Liver (tissue), 9 donors: ENCODE measurements around the gene VWA2. TPM values are rescaled to one million over a fixed set of nuclear protein-coding genes. Genes with fewer than 3 reads are reported as not detected.

Experiments used
- DNase-seq: peaks from one replicate; pipeline ENCODE4 v3.0.0-alpha.2; 2017; ENCODE audit warnings: low spot score
- H3K27ac ChIP-seq, 2 donors: one replicate each; pipeline ENCODE4 v1.7.0; 2013; ENCODE audit warnings: inconsistent platforms in 2 of 2, low read length in 2 of 2, control low read depth in 1 of 2, low read depth in 1 of 2, mild to moderate bottlenecking in 1 of 2
- H3K27me3 ChIP-seq, 4 donors: one replicate each; pipeline versions ENCODE4 v1.6.1 to v1.7.0; 2013; ENCODE audit warnings: low read length in 3 of 4, inconsistent platforms in 1 of 4, mild to moderate bottlenecking in 1 of 4, moderate library complexity in 1 of 4; ENCODE audit not compliant: control insufficient read depth in 4 of 4, insufficient read depth in 4 of 4
- H3K36me3 ChIP-seq, 4 donors: one replicate each; pipeline versions ENCODE4 v1.6.1 to v1.7.0; 2013; ENCODE audit warnings: low read length in 3 of 4, mild to moderate bottlenecking in 3 of 4, low read depth in 1 of 4, moderate library complexity in 1 of 4; ENCODE audit not compliant: control insufficient read depth in 4 of 4, insufficient read depth in 3 of 4
- H3K4me1 ChIP-seq, 4 donors: one replicate each; pipeline versions ENCODE4 v1.6.1 to v1.7.0; 2013; ENCODE audit warnings: low read length in 3 of 4, mild to moderate bottlenecking in 3 of 4, moderate library complexity in 1 of 4; ENCODE audit not compliant: control insufficient read depth in 4 of 4, insufficient read depth in 4 of 4
- H3K4me3 ChIP-seq, 3 donors: one replicate each; pipeline versions ENCODE4 v1.6.1 to v1.7.0; 2013; ENCODE audit warnings: low read length in 3 of 3, control low read depth in 1 of 3, low read depth in 1 of 3, mild to moderate bottlenecking in 1 of 3
- H3K9ac ChIP-seq, 2 donors: one replicate each; pipeline ENCODE4 v1.7.0; 2013; ENCODE audit warnings: low read length in 2 of 2, mild to moderate bottlenecking in 2 of 2, moderate library complexity in 2 of 2, control low read depth in 1 of 2, low read depth in 1 of 2
- H3K9me3 ChIP-seq, 4 donors: one replicate each; pipeline versions ENCODE4 v1.6.1 to v1.7.0; 2013; ENCODE audit warnings: low read length in 3 of 4; ENCODE audit not compliant: control insufficient read depth in 4 of 4
- FOXA1 ChIP-seq: IDR thresholded peaks from 2 replicates; pipeline ENCODE4 v1.6.1; 2016; ENCODE audit warnings: antibody characterized with exemption
- FOXA2 ChIP-seq: IDR thresholded peaks from 2 replicates; pipeline ENCODE4 v1.6.1; 2016; ENCODE audit warnings: antibody characterized with exemption
- GABPA ChIP-seq, 2 donors: IDR thresholded peaks in 1 of 2; conservative IDR thresholded peaks in 1 of 2; 2 replicates each; pipeline ENCODE4 v1.6.1; 2016; ENCODE audit warnings: antibody characterized with exemption in 2 of 2, mild to moderate bottlenecking in 1 of 2, moderate library complexity in 1 of 2
- HNF4A ChIP-seq, 2 donors: conservative IDR thresholded peaks; 2 replicates each; pipeline ENCODE4 v1.6.1; 2016; ENCODE audit warnings: antibody characterized with exemption in 2 of 2, mild to moderate bottlenecking in 2 of 2
- HNF4G ChIP-seq: IDR thresholded peaks from 2 replicates; pipeline ENCODE4 v1.6.1; 2016; ENCODE audit warnings: antibody characterized with exemption
- JUND ChIP-seq, 2 donors: IDR thresholded peaks; 2 replicates each; pipeline ENCODE4 v1.6.1; 2016; ENCODE audit warnings: antibody characterized with exemption in 2 of 2
- NR2F2 ChIP-seq: IDR thresholded peaks from 2 replicates; pipeline ENCODE4 v1.6.1; 2016; ENCODE audit warnings: antibody characterized with exemption
- RAD21 ChIP-seq, 2 donors: IDR thresholded peaks; 2 replicates each; pipeline ENCODE4 v1.6.1; 2016; ENCODE audit warnings: antibody characterized with exemption in 2 of 2, mild to moderate bottlenecking in 2 of 2
- RXRA ChIP-seq, 2 donors: IDR thresholded peaks; 2 replicates each; pipeline ENCODE4 v1.6.1; 2017 to 2018; ENCODE audit warnings: antibody characterized with exemption in 2 of 2, mild to moderate bottlenecking in 1 of 2
- SP1 ChIP-seq: IDR thresholded peaks from 2 replicates; pipeline ENCODE4 v1.6.1; 2018; ENCODE audit warnings: antibody characterized with exemption, mild to moderate bottlenecking
- TAF1 ChIP-seq: conservative IDR thresholded peaks from 2 replicates; pipeline ENCODE4 v1.6.1; 2016; ENCODE audit warnings: antibody characterized with exemption, mild to moderate bottlenecking
- YY1 ChIP-seq: IDR thresholded peaks from 2 replicates; pipeline ENCODE4 v1.6.1; 2016; ENCODE audit warnings: antibody characterized with exemption, mild to moderate bottlenecking
- WGBS: extraction: QIAGEN DNeasy Blood & Tissue Kit; methylation state at CpG from one replicate; pipeline ENCODE4 v1.1.7; 2013; 5-methylcytosine and 5-hydroxymethylcytosine counted together
- polyA plus RNA-seq, 2 donors: library from polyadenylated mRNA; stranded (reverse) in 1 of 2; unstranded in 1 of 2; fragments of 200-250 nt in 1 of 2; fragments of >200 nt in 1 of 2; fragmentation: Nextera tagmentation in 1 of 2; extraction: Ambion mirVana in 1 of 2; gene quantifications; one replicate each; pipeline versions ENCODE4 v1.2.1 to v1.2.3, GENCODE V29; 2013 to 2015
- total RNA-seq, 2 donors: library from RNA; depleted of rRNA; stranded (reverse); fragments of >200 nt; gene quantifications; one replicate each; pipeline ENCODE4 v1.2.3, GENCODE V29; 2014
- TF ChIP-seq, protein P1 (sequence below): IDR thresholded peaks from 2 replicates; pipeline ENCODE4 v1.6.1; 2016; ENCODE audit warnings: antibody characterized with exemption, mild to moderate bottlenecking
- TF ChIP-seq, protein P2 (sequence below): IDR thresholded peaks from 2 replicates; pipeline ENCODE4 v1.6.1; 2016; ENCODE audit warnings: antibody characterized with exemption
- TF ChIP-seq, protein P3 (sequence below): IDR thresholded peaks from 2 replicates; pipeline ENCODE4 v1.6.1; 2016; ENCODE audit warnings: antibody characterized with exemption
- donor health status: healthy.
- donor health status: healthy.
- donor health status: healthy.
- donor health status: healthy.
- donor health status: healthy.

VWA2 gene
- total and polyA plus RNA-seq, 4 donors, result 0.05 to 0.25 TPM; not detected in 2

DNA sequence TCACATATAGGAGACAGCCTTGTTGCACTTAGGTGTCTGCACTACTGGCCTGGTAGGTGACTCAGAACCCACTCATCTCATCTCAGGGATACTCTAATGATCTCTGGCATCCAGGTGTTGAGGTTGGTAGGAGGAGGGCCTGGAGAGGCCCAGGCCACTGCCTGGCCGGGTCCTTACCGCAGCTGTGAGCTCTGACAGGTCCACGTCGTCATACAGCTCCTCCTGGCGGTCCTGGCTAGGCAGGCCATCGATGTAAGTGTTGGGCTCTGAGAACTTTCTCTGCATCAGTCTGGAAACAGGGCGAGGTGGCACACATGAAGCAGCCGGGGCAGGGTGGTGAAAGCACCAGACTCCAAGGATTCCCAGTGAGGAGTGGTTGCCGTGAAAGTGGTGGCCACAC lies 62.1 kb downstream of the VWA2 start:
- WGBS, result 94% methylated on average over 9 of the region's 9 CpGs
- H3K27me3 ChIP-seq, result no peaks in the 10 kb centered on the region
- H3K36me3 ChIP-seq, result no peaks in the 10 kb centered on the region
- TF ChIP-seq GABPA (IDR thresholded peaks at IDR 0.05 in 1 of 2, conservative IDR thresholded peaks at IDR 0.05 in 1 of 2) (no peak), RAD21 (IDR thresholded peaks at IDR 0.05) (no peak), FOXA1 (no peak), JUND (IDR thresholded peaks at IDR 0.05) (no peak), TAF1 (no peak), SP1 (no peak), YY1 (no peak), FOXA2 (no peak), RXRA (IDR thresholded peaks at IDR 0.05) (no peak)
- TF ChIP-seq, protein P1, sequence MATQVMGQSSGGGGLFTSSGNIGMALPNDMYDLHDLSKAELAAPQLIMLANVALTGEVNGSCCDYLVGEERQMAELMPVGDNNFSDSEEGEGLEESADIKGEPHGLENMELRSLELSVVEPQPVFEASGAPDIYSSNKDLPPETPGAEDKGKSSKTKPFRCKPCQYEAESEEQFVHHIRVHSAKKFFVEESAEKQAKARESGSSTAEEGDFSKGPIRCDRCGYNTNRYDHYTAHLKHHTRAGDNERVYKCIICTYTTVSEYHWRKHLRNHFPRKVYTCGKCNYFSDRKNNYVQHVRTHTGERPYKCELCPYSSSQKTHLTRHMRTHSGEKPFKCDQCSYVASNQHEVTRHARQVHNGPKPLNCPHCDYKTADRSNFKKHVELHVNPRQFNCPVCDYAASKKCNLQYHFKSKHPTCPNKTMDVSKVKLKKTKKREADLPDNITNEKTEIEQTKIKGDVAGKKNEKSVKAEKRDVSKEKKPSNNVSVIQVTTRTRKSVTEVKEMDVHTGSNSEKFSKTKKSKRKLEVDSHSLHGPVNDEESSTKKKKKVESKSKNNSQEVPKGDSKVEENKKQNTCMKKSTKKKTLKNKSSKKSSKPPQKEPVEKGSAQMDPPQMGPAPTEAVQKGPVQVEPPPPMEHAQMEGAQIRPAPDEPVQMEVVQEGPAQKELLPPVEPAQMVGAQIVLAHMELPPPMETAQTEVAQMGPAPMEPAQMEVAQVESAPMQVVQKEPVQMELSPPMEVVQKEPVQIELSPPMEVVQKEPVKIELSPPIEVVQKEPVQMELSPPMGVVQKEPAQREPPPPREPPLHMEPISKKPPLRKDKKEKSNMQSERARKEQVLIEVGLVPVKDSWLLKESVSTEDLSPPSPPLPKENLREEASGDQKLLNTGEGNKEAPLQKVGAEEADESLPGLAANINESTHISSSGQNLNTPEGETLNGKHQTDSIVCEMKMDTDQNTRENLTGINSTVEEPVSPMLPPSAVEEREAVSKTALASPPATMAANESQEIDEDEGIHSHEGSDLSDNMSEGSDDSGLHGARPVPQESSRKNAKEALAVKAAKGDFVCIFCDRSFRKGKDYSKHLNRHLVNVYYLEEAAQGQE, result no peak
- H3K9me3 ChIP-seq, result peaks cover 0 to 1% (median under 1%) of the 10 kb centered on the region in 4 donors
- H3K4me1 ChIP-seq, result peaks cover 2 to 8% (median 7%) of the 10 kb centered on the region in 4 donors
- H3K9ac ChIP-seq, result no peak overlapping the region
- H3K27ac ChIP-seq, result no peak overlapping the region
- no peak for DNase-seq
- H3K4me3 ChIP-seq, result no peak overlapping the region

DNA sequence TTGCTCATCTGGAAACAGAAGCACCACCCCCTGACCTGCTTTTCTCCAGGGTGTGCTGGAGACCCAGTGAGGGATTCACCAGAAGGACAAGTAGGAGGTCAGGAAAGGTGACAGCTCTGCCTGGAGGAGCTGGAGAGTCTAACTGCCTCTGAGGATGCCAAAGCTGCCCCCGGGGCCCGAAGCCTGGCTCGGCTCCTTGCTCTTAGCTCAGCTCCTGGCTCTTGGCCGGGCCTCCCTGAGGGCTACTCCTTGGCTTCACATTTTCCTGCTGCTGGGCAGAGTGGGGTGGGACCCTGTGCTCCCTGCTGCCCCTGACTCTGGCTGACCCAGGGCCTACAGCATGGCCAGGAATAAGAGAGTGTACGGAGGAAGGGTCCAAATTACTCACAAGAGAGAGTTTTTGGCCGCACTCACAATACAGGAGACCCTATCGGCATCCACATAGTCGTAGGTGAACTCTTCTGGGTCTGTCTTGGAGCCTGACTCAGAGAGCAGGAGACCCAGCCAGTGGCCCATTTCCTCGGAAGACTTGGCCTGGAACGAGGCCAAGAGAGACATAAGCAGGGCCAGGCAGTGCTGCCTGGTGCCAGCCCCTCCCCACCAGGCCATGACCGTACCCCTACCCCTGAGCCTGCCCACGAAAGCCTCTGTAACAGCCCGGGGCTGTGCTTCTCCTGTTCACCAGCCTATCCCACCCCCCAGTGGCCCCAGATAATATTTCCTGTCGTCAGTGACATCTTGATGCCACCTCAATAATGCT lies 63.1 kb downstream of the VWA2 start:
- Histone ChIP-seq H3K9me3 (no peaks in the 10 kb centered on the region), H3K4me3 (no peak overlapping the region), H3K27me3 (no peaks in the 10 kb centered on the region), H3K4me1 (peaks cover 2 to 8% (median 7%) of the 10 kb centered on the region in 4 donors), H3K36me3 (no peaks in the 10 kb centered on the region), H3K27ac (no peak overlapping the region), H3K9ac (no peak overlapping the region)
- DNase-seq, result no peak
- WGBS, result 77% methylated on average over 14 of the region's 14 CpGs
- TF ChIP-seq JUND (IDR thresholded peaks at IDR 0.05), result no peak
- TF ChIP-seq NR2F2, result no peak
- TF ChIP-seq, protein P2, sequence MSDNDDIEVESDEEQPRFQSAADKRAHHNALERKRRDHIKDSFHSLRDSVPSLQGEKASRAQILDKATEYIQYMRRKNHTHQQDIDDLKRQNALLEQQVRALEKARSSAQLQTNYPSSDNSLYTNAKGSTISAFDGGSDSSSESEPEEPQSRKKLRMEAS, result no peak
- no peak for TF ChIP-seq TAF1

DNA sequence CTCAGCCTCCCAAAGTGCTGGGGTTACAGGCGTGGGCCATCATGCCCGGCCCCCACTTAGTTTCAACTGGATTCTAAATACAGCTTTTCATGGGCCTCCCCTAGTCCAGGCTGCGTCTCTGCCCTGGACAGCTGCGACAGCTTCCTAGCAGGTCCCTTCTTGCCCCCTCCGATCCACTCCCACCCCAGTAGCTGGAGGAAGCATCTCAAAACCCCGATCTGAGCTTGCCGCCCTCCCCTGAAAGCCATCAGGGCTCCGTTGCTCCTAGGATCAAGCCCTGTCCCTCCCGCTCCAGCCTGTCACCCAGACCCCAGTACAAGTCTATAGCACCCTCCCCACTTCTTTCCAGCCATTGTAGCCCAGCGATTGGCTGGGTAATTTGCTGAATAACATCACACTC lies 64.5 kb downstream of the VWA2 start:
- no peak overlapping the region for H3K27ac ChIP-seq
- H3K36me3 ChIP-seq, result no peaks in the 10 kb centered on the region
- 58% methylated on average over 10 of the region's 10 CpGs for WGBS
- no peak overlapping the region for H3K4me3 ChIP-seq
- H3K9me3 ChIP-seq, result no peaks in the 10 kb centered on the region
- H3K9ac ChIP-seq, result no peak overlapping the region
- no peaks in the 10 kb centered on the region for H3K27me3 ChIP-seq
- no peak for DNase-seq
- peaks cover 2 to 8% (median 7%) of the 10 kb centered on the region in 4 donors for H3K4me1 ChIP-seq
- TF ChIP-seq NR2F2, result no peak
- no peak for TF ChIP-seq TAF1
- TF ChIP-seq SP1, result no peak
- TF ChIP-seq, protein P1, result no peak
- no peak for TF ChIP-seq HNF4G
- no peak for TF ChIP-seq JUND (IDR thresholded peaks at IDR 0.05)
- TF ChIP-seq YY1, result no peak
- TF ChIP-seq, protein P3, sequence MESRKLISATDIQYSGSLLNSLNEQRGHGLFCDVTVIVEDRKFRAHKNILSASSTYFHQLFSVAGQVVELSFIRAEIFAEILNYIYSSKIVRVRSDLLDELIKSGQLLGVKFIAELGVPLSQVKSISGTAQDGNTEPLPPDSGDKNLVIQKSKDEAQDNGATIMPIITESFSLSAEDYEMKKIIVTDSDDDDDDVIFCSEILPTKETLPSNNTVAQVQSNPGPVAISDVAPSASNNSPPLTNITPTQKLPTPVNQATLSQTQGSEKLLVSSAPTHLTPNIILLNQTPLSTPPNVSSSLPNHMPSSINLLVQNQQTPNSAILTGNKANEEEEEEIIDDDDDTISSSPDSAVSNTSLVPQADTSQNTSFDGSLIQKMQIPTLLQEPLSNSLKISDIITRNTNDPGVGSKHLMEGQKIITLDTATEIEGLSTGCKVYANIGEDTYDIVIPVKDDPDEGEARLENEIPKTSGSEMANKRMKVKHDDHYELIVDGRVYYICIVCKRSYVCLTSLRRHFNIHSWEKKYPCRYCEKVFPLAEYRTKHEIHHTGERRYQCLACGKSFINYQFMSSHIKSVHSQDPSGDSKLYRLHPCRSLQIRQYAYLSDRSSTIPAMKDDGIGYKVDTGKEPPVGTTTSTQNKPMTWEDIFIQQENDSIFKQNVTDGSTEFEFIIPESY, result no peak
- no peak for TF ChIP-seq GABPA (IDR thresholded peaks at IDR 0.05 in 1 of 2, conservative IDR thresholded peaks at IDR 0.05 in 1 of 2)
- no peak for TF ChIP-seq HNF4A (conservative IDR thresholded peaks at IDR 0.05)
- TF ChIP-seq FOXA2, result no peak
